HepG2 (cell line): ENCODE data around the gene PDK2. TPM values are rescaled to one million over a fixed set of nuclear protein-coding genes. Genes with fewer than 3 reads are reported as not detected.

Source experiments
- ATAC-seq: fragments of 200-7000 bp; cut with Tn5 transposase; 3 replicates; pipeline ENCODE4 v1.9.1; 2020; ENCODE audit warnings: mild to moderate bottlenecking, moderate library complexity
- BruUV-seq: library from RNA; stranded (reverse); fragments of 400-500 nt; replicated peaks from 2 replicates; lab custom pipeline; 2021; lab: Mats Ljungman, UMichigan
- CTCF ChIA-PET: fragments of 300-600 bp; formaldehyde crosslinking; extraction: SDS; loops from one replicate; lab custom pipeline; 2021; ENCODE audit warnings: low total read pairs, inconsistent platforms, low intra/inter-chr PET ratio; lab: Yijun Ruan, JAX
- POLR2A ChIA-PET: fragments of 350-600 bp; sonication (Branson Sonifier 250); formaldehyde crosslinking; loops from one replicate; lab custom pipeline; 2020; ENCODE audit warnings: antibody characterized with exemption, inconsistent platforms; lab: Yijun Ruan, JAX
- DNase-seq: peaks from one replicate; pipeline ENCODE4 v3.0.0-alpha.2; 2015; ENCODE audit warnings: low spot score
- FAIRE-seq: peaks from 3 replicates; lab custom pipeline; 2011; peaks lifted over from hg19 to GRCh38; lab: Jason Lieb, UNC
- H2AFZ ChIP-seq: one replicate; pipeline ENCODE4 v1.6.1; 2011; ENCODE audit warnings: low read length, inconsistent platforms
- H3K27ac ChIP-seq: fragments of 300-600 bp; 3 replicates; pipeline ENCODE4 v1.8.0; 2011; ENCODE audit warnings: mixed run types, mild to moderate bottlenecking, mixed read lengths, low read length, inconsistent platforms; ENCODE audit not compliant: insufficient read depth; ENCODE audit errors: extremely low read length
- H3K27me3 ChIP-seq, 2 experiments: fragments of 200-600 bp in 1 of 2; 2 replicates in 1 of 2; 3 replicates in 1 of 2; pipeline versions ENCODE4 v1.6.0 to v1.8.0; 2011; ENCODE audit warnings: low read length in 2 of 2, mild to moderate bottlenecking in 2 of 2, moderate library complexity in 2 of 2, inconsistent platforms in 1 of 2; ENCODE audit not compliant: insufficient read depth in 2 of 2, control insufficient read depth in 1 of 2
- H3K36me3 ChIP-seq, 2 experiments: fragments of 200-600 bp in 1 of 2; replicated peaks in 1 of 2; 2 replicates in 1 of 2; 3 replicates in 1 of 2; pipeline versions ENCODE4 v1.5.1 to v1.8.0; 2011; ENCODE audit warnings: low read length in 2 of 2, inconsistent platforms in 1 of 2; ENCODE audit not compliant: insufficient read depth in 2 of 2, control insufficient read depth in 1 of 2
- H3K4me1 ChIP-seq: 2 replicates; pipeline ENCODE4 v1.5.1; 2012; ENCODE audit warnings: low read length, inconsistent platforms; ENCODE audit not compliant: insufficient read depth
- H3K4me2 ChIP-seq: 2 replicates; pipeline ENCODE4 v1.6.0; 2011; ENCODE audit warnings: low read depth, low read length, inconsistent platforms
- H3K4me3 ChIP-seq, 3 experiments: fragments of 200-600 bp in 1 of 3; sonication (generic), shearing (Covaris generic) in 1 of 3; replicated peaks in 1 of 3; 2 replicates each; pipeline ENCODE4 v1.5.1; 2011 to 2016; ENCODE audit warnings: low read length in 3 of 3, inconsistent platforms in 2 of 3, low read depth in 2 of 3, mild to moderate bottlenecking in 2 of 3, control low read depth in 1 of 3, mixed read lengths in 1 of 3; ENCODE audit not compliant: insufficient read depth in 1 of 3
- H3K79me2 ChIP-seq: one replicate; pipeline ENCODE4 v1.6.1; 2011; ENCODE audit warnings: low read length, inconsistent platforms; ENCODE audit not compliant: insufficient read depth
- H3K9ac ChIP-seq: 2 replicates; pipeline ENCODE4 v1.6.0; 2011; ENCODE audit warnings: mild to moderate bottlenecking, low read depth, low read length, inconsistent platforms; ENCODE audit not compliant: insufficient read depth
- H3K9me3 ChIP-seq: 2 replicates; pipeline ENCODE4 v1.5.1; 2012; ENCODE audit warnings: mild to moderate bottlenecking, low read length
- H4K20me1 ChIP-seq: 2 replicates; pipeline ENCODE4 v1.6.0; 2011; ENCODE audit warnings: inconsistent platforms, mild to moderate bottlenecking, low read length, moderate library complexity; ENCODE audit not compliant: insufficient read depth
- ADNP ChIP-seq: sonication (generic); formaldehyde crosslinking; IDR thresholded peaks from 2 replicates; pipeline ENCODE4 v1.4.0; 2020; ENCODE audit warnings: missing genetic modification reagents
- BCL3 ChIP-seq: sonication (generic); formaldehyde crosslinking; IDR thresholded peaks from 2 replicates; pipeline ENCODE4 v1.5.1; 2020; ENCODE audit warnings: mild to moderate bottlenecking, missing genetic modification reagents, moderate library complexity
- CERS6 ChIP-seq: sonication (generic); formaldehyde crosslinking; IDR thresholded peaks from 2 replicates; pipeline ENCODE4 v1.5.0; 2020; ENCODE audit warnings: missing genetic modification reagents
- MATR3 ChIP-seq: sonication (generic); formaldehyde crosslinking; IDR thresholded peaks from 2 replicates; pipeline ENCODE4 v1.4.0; 2020; ENCODE audit warnings: missing genetic modification reagents
- ONECUT2 ChIP-seq: sonication (generic); formaldehyde crosslinking; IDR thresholded peaks from 2 replicates; pipeline ENCODE4 v1.4.0; 2020; ENCODE audit warnings: missing genetic modification reagents
- REPIN1 ChIP-seq: sonication (generic); formaldehyde crosslinking; IDR thresholded peaks from 2 replicates; pipeline ENCODE4 v1.8.0; 2022; ENCODE audit warnings: missing genetic modification reagents, low read depth, mild to moderate bottlenecking, borderline replicate concordance
- SALL1 ChIP-seq: sonication (generic); formaldehyde crosslinking; IDR thresholded peaks from 2 replicates; pipeline ENCODE4 v1.8.0; 2022; ENCODE audit warnings: mild to moderate bottlenecking, missing genetic modification reagents
- ZBED4 ChIP-seq: sonication (generic); formaldehyde crosslinking; IDR thresholded peaks from 2 replicates; pipeline ENCODE4 v1.4.0; 2020; ENCODE audit warnings: missing genetic modification reagents, borderline replicate concordance
- ZBTB39 ChIP-seq: sonication (generic); formaldehyde crosslinking; IDR thresholded peaks from 2 replicates; pipeline ENCODE4 v1.5.0; 2020; ENCODE audit warnings: missing genetic modification reagents
- ZNF576 ChIP-seq: sonication (generic); formaldehyde crosslinking; IDR thresholded peaks from 2 replicates; pipeline ENCODE4 v1.4.0; 2020; ENCODE audit warnings: mild to moderate bottlenecking, missing genetic modification reagents
- WGBS: methylation state at CpG from one replicate; pipeline ENCODE4 v1.1.6; 2017; ENCODE audit warnings: low lambda C conversion rate; 5-methylcytosine and 5-hydroxymethylcytosine counted together
- in situ Hi-C: cut with HindIII; loops from 2 replicates; pipeline ENCODE4 v1.10.0; 2017; ENCODE audit warnings: low pct_unique_long_range_greater_than_20kb; ENCODE audit not compliant: extremely low pct_ligation_motif_present
- intact Hi-C: fragments of 100-400 bp; cut with micrococcal nuclease; formaldehyde crosslinking; loops from one replicate; pipeline ENCODE4 v1.10.0; 2022; ENCODE audit not compliant: unreplicated experiment
- polyA plus RNA-seq, 8 experiments: library from polyadenylated mRNA; depleted of rRNA in 3 of 8; stranded (reverse) in 7 of 8; unstranded in 1 of 8; fragments of >200 nt; fragmentation: Illumina TruSeq in 4 of 8; extraction: Trizol in 4 of 8; gene quantifications; 2 replicates each; pipeline versions ENCODE4 v1.2.1 to v1.2.3, GENCODE V29; 2011 to 2016; ENCODE audit warnings: low read depth in 4 of 8, missing spikeins in 1 of 8, mixed read lengths in 1 of 8; ENCODE audit not compliant: insufficient read depth in 1 of 8
- total RNA-seq, 5 experiments: library from RNA; depleted of rRNA; stranded (reverse); fragments of >200 nt; fragmentation: Illumina TruSeq; extraction: Trizol; gene quantifications; 2 replicates each; pipeline ENCODE4 v1.2.3, GENCODE V29; 2016; ENCODE audit warnings: low read depth in 1 of 5

PDK2 gene
- total and polyA plus RNA-seq, 2 of the 13 experiments (the other 11 are each of a cell fraction or from before 2014, with no cell fraction given) = 18.5 to 59.7 TPM

- TSS peak; percentile 47 for BruUV-seq
- ATAC-seq (peak; percentile 71), FAIRE-seq (peak; percentile 74), DNase-seq (peak; percentile 84)
- H3K9ac ChIP-seq = peak overlapping the region; percentile 55
- in situ Hi-C loops (no loop called here), intact Hi-C loops (loop anchor here (2.0 kb wide), 1 partner anchor 17 kb away; the partner anchor contains the start of gene PDK2)
- H3K36me3 ChIP-seq = no peaks in the 10 kb centered on the region
- H3K79me2 ChIP-seq = no peaks in the 10 kb centered on the region
- H3K27ac ChIP-seq = peak overlapping the region; percentile 46
- H4K20me1 ChIP-seq = no peaks in the 10 kb centered on the region
- H3K4me2 ChIP-seq = peak overlapping the region; percentile 70
- H2AFZ ChIP-seq = no peak overlapping the region
- H3K9me3 ChIP-seq = no peaks in the 10 kb centered on the region
- ChIA-PET POLR2A (interaction anchor here (0.7 to 2.9 kb wide), 10 partner anchors 10 to 348 kb away, joined by 3 to 32 read pairs (median 3); partner anchors contain the start of genes FAM117A and SAMD14), CTCF (no interaction called here)
- 12% methylated on average over 4 of the region's 14 CpGs for WGBS
- H3K4me1 ChIP-seq = peaks cover 66% of the 10 kb centered on the region
- peaks cover 0 to 10% of the 10 kb centered on the region in 2 experiments; a peak in 2 of 5 replicates for H3K27me3 ChIP-seq
- peak overlapping the region in 2 of 3 experiments; percentile 5 to 62; a peak in 2 of 6 replicates for H3K4me3 ChIP-seq
- TF ChIP-seq ZBTB39 = no peak
- TF ChIP-seq MATR3 (CRISPR knock-in tag) = no peak
- no peak for TF ChIP-seq ZNF576 (CRISPR knock-in tag)
- TF ChIP-seq CERS6 (CRISPR knock-in tag) = no peak
- TF ChIP-seq REPIN1 = no peak
- peak; percentile 37; the same call in 1 of the 2 replicates for TF ChIP-seq SALL1 (CRISPR knock-in tag)
- no peak for TF ChIP-seq BCL3 (CRISPR knock-in tag)
- TF ChIP-seq ZBED4 (CRISPR knock-in tag) = no peak
- TF ChIP-seq ONECUT2 (CRISPR knock-in tag) = no peak
- TF ChIP-seq ADNP (CRISPR knock-in tag) = no peak
These were observed 16.8 kb downstream of the PDK2 start for GRCh38 chr17:50111673-50112655.
